ENCODE results near the gene CCDC141.

DNA sequence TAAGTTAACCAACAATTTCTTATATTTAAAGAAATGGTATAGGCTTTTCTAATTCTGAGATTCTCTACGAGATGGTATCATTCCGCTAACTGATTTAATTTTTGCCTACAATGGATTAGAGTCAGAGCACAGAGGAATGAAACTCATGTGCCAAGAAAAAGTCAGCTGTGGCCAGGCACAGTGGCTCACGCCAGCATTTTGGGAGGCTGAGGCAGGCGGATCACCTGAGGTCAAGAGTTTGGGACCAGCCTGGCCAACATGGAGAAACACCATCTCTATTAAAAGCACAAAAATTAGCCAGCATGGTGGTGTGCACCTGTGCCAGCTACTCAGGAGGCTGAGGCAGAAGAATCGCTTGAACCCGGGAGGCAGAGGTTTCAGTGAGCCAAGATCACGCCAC, 225.8 kb downstream of the CCDC141 start:
- TF ChIP-seq, protein P1, sequence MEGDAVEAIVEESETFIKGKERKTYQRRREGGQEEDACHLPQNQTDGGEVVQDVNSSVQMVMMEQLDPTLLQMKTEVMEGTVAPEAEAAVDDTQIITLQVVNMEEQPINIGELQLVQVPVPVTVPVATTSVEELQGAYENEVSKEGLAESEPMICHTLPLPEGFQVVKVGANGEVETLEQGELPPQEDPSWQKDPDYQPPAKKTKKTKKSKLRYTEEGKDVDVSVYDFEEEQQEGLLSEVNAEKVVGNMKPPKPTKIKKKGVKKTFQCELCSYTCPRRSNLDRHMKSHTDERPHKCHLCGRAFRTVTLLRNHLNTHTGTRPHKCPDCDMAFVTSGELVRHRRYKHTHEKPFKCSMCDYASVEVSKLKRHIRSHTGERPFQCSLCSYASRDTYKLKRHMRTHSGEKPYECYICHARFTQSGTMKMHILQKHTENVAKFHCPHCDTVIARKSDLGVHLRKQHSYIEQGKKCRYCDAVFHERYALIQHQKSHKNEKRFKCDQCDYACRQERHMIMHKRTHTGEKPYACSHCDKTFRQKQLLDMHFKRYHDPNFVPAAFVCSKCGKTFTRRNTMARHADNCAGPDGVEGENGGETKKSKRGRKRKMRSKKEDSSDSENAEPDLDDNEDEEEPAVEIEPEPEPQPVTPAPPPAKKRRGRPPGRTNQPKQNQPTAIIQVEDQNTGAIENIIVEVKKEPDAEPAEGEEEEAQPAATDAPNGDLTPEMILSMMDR (IDR thresholded peaks at IDR 0.05), result no peak
- TF ChIP-seq POLR2A (IDR thresholded peaks at IDR 0.05), result no peak

Measured in testis (tissue), 2 donors.